GM18507 (cell line): ENCODE results near the gene NSF.
"Not testable (repeated sequence)": the region's sequence is repeated elsewhere in the genome, so short reads cannot be mapped to it uniquely, and the experiment has no call there.

Source experiments
- DNase-seq: peaks from one replicate; pipeline ENCODE4 v3.0.0; 2011; ENCODE audit warnings: low read depth; ENCODE audit not compliant: insufficient read length; ENCODE audit errors: extremely low spot score
- FAIRE-seq: peaks from 2 replicates; lab custom pipeline; 2011; peaks lifted over from hg19 to GRCh38; lab: Jason Lieb, UNC

Gene NSF

DNA sequence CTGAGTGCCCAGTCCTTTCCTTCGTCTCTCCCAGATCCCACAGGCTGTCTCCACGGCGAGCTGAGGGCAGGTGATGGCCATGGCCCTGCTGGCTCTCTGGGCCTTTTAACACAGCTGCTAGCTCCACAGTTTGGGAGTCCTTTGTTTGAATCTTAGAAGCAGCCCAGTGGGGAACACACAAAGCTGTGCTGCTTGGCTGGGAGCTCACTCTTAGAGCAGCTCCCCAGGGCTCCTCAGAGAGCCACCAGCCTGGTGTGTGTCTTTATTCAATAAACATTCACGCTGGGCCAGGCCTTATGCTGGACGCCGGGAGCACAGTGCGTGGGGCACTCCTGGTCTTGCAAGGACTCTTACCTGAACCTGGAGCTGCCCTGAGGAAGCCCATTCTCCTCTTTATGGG is 198.3 kb downstream of the NSF start:
- no peak for DNase-seq
- FAIRE-seq, result no peak

DNA sequence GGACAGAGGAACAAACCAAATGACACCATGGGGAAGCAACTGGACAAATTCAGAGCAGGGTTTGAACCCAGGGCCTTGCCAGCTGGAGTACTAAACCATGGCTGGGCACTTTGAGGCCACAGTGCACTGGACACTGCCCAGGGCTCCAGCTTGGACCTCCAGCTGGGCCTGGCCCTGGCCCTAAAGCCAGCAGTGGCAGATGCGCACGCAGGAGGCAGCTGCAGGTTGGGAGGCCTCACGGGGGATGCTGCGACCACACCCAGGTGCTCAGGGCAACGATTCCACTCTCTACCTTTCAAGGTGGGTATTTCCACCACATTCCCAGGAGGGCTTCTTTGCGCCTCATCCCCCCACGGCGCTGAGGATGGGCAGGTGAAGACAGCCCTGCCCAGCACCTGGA is 199.1 kb downstream of the NSF start:
- DNase-seq (no peak), FAIRE-seq (no peak)

DNA sequence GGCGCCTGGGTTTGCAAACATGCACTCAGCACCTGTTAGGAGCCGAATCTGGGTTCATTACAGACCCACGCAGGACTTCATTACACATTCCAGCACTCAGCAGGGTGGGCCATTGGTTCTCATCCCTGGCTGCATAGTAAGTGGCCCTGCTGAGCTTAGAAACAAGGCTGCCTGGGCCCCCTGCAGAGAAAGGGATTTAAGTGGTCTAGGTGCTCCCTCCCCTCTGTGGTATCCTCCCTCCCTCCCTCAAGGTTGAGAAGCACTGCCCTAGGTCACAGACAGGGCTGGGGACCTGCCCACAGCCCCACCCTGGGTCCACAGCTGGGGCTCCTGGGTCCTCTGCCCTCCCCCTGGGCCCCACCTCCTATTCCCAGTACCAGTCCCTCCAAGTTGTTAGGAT is 199.7 kb downstream of the NSF start:
- FAIRE-seq (no peak), DNase-seq (no peak)

DNA sequence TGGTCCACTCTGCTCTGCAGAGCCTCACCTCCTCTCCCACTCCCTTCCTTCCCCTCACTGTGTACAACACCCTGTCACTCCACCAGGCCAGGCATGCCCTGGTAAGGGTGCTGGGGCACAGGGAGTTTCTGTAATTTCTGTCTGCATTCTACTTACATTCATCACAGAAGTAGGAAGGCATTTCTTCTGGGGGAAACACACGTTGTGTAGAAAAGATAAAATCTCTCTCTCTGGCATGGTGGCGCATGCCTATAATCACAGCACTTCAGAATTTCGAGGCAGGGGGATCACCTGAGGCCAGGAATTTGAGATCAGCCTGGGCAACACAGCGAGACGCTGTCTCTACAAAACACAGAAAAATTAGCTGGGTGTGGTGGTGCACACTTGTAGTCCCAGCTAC is 201.1 kb downstream of the NSF start:
- no peak for DNase-seq
- FAIRE-seq, result no peak

DNA sequence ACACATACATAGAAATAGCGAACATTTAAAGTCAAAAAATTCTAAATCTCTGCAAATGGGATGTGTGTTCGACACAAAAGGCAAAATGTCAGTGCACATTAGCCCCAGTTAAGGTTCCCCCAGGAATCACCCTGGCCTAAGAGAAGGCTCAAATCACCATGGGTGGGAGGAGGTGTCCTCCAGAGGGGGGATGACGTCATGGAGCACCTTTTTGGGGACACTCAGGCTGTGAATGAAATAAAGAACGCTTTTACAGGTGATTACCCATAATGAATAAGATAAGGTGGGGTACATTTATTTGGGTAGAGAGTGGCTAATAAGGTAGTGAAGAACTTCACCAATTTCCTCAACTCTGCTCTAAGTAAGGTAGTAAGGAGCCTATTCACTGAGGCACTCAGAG is 201.6 kb downstream of the NSF start:
- no peak for FAIRE-seq

DNA sequence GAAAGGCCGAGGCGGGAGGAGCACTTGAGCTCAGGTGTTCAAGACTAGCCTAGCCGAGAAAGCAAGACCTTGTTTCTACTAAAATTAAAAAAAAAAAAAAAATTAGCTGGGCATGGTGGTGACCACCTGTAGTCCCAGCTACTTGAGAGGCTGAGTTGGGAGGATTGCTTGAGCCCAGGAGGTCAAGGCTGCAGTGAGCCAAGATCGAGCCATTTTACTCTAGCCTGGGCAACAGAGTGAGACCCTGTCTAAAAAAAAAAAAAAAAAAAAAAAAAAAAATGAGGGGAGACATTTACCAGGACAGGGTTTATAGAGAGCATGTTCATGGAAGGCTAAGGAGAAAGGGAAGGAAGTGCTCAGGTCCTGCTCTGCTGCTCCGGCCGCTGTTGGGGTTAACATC is 202.6 kb downstream of the NSF start:
- not testable (repeated sequence) for FAIRE-seq

More for the DNA sequence above, 201.6 kb downstream of the NSF start:
- DNase-seq, result no peak

DNA sequence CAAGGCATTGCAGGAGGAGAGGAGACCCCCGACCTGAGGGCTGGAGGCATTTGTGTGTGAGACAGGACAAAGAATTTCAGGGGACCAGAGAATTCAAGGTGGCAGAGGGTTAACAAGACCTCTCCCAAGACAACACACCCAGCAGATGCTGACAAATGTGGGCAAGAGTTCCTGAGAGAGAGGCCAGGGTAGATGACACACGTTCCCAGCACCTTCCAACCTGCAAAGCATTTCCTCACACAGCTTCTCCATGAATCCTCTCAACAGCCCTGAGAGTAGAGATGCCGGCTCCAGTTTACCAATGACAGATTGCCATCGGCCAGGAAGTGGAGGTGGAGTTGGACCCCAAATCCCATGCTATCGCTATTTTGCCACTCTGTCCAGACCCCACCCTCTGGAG is 203.1 kb downstream of the NSF start:
- FAIRE-seq (no peak), DNase-seq (no peak)

More for the DNA sequence above, 202.6 kb downstream of the NSF start:
- DNase-seq, result not testable (repeated sequence)

DNA sequence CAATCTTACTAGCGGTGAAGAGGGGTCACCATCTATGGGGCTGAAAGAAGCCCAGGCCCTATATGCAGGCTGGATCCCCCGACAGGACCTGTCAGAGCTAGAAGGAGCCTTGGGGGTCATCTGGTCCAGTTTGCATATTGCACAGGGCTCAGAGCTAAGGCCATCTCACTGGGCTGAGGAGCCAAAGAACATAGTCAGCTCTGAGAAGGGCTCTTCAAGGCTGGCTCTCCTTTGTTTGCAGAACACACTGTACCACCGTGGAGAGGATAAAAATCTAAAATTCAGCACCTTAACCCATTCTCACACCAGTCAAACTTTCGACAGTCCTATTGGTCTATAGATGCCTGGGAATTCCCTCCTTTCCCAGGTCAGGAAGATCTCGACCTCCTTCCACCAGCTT is 203.8 kb downstream of the NSF start:
- DNase-seq (no peak), FAIRE-seq (no peak)

DNA sequence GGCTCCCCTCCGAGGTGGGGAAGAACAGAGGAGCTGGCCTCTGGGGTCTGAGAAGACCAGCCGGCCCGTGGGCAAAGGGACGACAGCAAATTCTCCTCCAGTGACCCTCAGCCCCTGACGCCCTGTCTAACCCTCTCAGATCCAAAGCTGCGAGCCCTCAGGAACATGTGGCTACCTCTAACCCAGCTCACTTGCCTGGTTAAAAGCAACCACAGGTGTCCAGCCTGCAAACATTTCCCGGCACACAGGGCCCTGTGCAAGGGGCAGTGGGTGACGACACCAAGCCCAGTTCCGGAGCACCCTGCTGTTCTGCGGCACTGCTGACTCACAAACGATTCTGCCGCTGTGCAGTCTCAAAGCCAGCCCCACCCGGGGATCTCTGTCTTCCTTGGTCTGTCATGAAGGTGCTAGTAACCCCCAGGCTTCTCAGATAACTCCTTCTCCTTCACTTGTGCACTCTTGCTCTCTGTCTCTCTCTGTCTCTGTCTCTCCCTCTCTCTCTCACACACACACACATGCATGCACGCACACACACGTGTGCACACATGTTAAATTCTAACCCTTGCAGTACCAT is 205.0 kb downstream of the NSF start:
- DNase-seq (no peak), FAIRE-seq (no peak)

DNA sequence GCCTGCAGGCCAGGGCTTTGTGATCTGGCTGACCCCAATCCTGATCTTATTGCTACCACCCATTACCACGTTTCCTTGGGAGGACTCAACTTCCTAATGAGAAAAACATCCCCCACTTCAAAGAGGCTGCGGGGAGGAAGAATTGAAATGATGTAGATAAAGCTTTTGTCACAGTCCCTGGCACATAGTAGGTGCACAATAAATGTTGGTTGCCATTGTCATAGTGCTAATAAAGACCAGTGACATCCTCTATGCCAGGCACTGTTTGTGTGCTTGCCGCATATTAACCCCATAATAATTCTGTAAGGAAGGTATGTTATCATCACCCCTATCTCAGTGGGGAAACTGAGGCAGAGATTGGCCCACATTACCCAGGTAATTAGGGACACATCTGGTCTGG is 205.6 kb downstream of the NSF start:
- FAIRE-seq, result no peak
- no peak for DNase-seq

DNA sequence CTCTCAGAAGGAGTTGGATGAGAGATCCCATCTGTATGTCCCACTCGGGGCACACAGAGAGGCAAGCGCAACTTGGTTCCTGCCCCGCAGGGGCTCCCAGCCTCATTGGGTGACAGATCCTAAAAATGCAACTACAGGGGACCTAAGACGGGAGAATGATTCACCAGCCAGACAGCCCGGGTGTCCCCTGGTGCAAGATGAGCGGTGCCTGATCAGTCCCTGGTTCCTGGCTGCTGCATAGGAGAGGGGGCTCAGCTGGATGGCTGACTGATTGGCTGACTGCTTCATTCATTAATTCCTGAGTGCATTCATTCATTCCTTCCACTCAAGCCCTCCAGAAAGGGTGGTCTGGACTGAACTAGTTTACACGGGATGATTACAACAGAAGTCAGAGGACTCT is 206.1 kb downstream of the NSF start:
- no peak for FAIRE-seq
- DNase-seq, result no peak

DNA sequence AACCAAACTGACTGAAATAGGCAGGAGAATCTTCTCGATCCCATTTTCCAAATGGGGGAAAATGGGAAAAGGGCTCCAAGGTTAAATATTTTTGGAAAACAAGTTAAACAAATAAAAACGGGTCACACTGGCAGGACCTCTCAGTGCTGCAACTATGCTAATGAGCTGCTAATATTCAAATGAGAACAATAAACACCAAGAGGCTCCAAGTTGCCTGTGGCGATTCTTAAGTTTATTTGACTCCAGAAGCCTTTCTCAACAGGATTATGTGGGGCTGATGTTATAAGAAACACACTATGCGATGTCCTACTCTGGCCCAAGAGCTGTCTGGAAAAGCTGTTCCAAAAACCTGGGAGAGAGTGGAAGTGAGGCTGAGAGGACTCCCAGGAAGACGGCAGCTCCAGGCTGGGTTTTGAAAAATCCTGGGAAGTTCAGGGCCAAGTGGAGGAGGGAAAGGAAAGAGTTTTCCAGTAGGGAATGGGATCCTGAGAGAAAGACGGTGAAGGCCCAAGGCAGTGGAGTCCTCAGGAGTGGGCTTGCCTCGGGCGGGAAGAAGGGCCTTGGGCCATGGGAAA is 206.6 kb downstream of the NSF start:
- FAIRE-seq, result no peak

DNA sequence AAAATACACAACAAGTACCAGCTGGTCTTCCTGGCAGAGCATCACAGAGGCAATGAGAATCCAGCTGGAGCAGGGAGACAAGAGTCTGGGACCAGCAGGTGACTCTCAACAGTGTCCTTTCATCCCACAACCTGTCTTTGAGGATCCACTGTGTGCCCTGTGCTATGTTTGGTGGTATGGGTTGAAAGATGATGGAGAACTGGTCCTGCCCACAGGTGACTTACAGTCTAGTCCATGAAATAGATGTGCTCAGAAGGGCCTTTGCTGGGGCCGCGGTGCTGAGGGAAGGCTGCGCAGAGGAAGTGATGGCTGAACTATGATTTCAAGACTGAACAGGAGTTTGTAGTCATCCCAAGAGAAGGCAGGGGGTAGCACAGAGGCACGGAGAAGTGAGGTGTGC is 210.1 kb downstream of the NSF start:
- FAIRE-seq (no peak), DNase-seq (no peak)

More for the DNA sequence above, 206.6 kb downstream of the NSF start:
- DNase-seq, result no peak

DNA sequence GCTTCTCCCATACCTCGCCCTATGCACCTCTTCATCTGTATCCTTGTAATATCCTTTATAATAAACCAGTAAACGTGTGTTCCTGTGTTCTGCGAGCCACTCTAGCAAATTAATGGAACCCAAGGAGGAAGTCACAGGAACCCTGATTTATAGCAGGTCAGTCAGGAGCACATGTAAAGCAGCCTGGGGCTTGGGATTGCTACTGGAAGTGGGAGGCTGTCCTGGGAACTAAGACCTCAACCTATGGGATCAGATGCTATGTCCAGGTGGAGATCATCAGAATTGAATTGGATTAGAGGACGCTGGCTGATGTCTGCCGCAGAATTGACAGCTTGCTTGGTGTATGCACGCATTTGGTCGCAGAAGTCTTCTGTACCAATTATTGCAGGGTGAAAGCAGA is 212.3 kb downstream of the NSF start:
- FAIRE-seq (no peak), DNase-seq (no peak)

DNA sequence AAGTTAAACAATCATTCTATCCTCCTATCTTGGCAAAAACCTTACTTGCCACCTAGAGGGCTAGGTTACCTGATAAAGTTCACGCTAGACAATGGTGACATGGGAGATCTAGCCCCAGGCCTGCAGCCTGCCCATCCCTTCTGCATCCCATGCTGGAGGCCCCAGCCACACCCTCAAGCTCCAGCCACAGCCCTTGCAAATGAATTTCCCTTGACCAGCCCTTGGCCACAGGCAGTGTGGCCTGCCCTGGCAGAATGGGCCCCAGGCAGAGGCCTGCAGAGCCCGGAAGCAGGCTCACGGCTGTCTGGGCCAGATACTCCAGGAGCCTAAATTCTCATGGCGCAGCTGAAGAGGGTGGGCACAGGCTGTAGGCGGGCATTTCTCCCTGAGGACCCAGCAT is 213.1 kb downstream of the NSF start:
- DNase-seq (no peak), FAIRE-seq (no peak)

DNA sequence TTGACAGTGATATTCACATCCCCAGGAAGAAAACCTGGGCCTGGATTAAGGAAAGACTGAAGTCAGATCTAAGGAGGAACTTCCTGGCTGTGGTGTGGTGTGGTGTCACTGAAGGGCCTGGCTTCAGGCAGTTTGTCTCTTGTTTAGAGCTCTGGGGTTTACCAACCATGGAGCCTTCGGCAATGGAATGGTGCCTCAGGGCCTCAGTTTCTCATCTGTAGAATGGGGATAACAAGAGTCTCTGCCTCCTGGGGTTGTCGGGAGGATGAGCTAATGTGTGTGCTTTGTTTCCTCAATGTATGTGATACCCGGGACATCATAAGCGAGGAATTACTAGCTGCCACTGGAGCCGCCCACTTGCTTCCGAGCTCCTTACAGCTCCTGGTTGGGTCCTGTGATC is 215.3 kb downstream of the NSF start:
- DNase-seq (no peak), FAIRE-seq (no peak)
